ENCODE results near the gene CSF3.
"Not testable (repeated sequence)": the region's sequence is repeated elsewhere in the genome, so short reads cannot be mapped to it uniquely, and the experiment has no call there.

GRCh38 chr17:40010946-40011500 is 4.2 kb upstream of the CSF3 start:
- not testable (repeated sequence) for TF ChIP-seq POLR2A (IDR thresholded peaks at IDR 0.05; ENCODE audit: low read length); GATA1 (IDR thresholded peaks at IDR 0.05; ENCODE audit: low read depth, low read length)

Data from erythroblast (primary cell).